ENCODE measurements around the gene RGS6.

The RGS6 gene

DNA sequence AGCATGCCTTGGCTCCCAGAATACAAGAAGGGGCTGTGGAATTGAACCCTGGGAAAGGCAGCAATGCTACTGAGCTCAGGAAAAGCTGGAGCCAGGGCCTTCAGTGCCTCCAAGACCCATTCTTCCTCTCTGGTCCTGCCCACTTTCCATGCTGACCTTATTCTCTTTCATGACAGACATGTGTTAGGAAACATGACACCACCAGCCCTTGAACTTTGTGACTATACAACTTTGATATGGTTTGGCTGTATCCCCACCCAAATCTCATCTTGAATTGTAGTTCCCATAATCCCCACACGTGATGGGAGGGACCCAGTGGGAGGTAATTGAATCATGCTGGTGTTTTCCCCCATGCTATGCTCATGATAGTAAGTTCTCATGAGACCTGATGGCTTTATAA is 553.5 kb downstream of the RGS6 start:
- TF ChIP-seq, protein P1, sequence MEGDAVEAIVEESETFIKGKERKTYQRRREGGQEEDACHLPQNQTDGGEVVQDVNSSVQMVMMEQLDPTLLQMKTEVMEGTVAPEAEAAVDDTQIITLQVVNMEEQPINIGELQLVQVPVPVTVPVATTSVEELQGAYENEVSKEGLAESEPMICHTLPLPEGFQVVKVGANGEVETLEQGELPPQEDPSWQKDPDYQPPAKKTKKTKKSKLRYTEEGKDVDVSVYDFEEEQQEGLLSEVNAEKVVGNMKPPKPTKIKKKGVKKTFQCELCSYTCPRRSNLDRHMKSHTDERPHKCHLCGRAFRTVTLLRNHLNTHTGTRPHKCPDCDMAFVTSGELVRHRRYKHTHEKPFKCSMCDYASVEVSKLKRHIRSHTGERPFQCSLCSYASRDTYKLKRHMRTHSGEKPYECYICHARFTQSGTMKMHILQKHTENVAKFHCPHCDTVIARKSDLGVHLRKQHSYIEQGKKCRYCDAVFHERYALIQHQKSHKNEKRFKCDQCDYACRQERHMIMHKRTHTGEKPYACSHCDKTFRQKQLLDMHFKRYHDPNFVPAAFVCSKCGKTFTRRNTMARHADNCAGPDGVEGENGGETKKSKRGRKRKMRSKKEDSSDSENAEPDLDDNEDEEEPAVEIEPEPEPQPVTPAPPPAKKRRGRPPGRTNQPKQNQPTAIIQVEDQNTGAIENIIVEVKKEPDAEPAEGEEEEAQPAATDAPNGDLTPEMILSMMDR (IDR thresholded peaks at IDR 0.05) = no peak
- Histone ChIP-seq H3K4me3 (ENCODE audit: low read depth in 1 of 2, low read length in 1 of 2) (no peak overlapping the region), H3K36me3 (no peaks in the 10 kb centered on the region), H3K9me3 (no peaks in the 10 kb centered on the region), H3K4me1 (ENCODE audit: control insufficient read depth in 1 of 2, insufficient read depth in 1 of 2, low read depth in 1 of 2, low read length in 1 of 2) (no peaks in the 10 kb centered on the region), H3K27me3 (no peaks in the 10 kb centered on the region), H3K27ac (no peak overlapping the region)

DNA sequence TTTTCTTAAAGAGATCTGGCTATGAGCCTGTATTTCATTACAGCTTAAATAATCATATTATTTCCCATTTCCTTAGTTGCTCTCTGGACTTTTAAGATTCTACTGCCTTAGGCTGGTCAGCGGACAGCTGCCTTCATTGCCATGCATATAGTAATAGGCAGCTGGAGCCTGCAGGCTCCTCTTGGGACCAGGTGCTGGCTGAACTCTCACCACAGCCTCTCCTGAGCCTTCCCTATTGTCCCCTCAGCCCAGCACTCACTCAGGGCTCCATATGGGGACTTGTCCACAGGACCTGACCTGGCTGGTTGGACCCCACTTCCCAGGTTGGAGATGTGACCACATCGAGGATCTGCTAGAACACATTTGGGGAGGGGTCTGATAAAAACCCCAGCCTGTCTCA is 556.3 kb downstream of the RGS6 start:
- no peak overlapping the region for H3K4me3 ChIP-seq (ENCODE audit: low read depth in 1 of 2, low read length in 1 of 2)
- no peaks in the 10 kb centered on the region for H3K4me1 ChIP-seq (ENCODE audit: control insufficient read depth in 1 of 2, insufficient read depth in 1 of 2, low read depth in 1 of 2, low read length in 1 of 2)
- no peak overlapping the region for H3K27ac ChIP-seq
- H3K27me3 ChIP-seq = no peaks in the 10 kb centered on the region
- H3K36me3 ChIP-seq = no peaks in the 10 kb centered on the region
- TF ChIP-seq, protein P1 (IDR thresholded peaks at IDR 0.05) = no peak
- H3K9me3 ChIP-seq = no peaks in the 10 kb centered on the region

DNA sequence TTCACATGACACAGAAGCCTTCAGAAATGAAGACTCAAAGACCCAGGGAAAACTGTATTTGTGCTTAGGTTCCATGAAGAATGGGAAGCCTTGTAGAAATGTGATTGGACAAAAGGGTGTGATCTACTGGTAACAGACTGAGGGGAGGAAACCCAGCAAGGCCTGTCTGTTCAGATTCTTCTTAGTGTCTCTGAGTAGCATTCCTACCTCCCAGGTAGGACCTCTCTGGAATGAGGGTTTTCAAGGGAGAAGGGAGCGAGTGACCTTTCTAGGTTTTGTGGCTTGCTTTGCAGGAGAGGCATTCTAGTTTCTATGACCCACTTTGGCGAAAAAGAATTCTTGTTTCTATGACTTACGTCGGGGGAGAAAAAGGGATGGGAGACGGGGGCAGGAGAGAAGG is 560.0 kb downstream of the RGS6 start:
- Histone ChIP-seq H3K4me3 (ENCODE audit: low read depth in 1 of 2, low read length in 1 of 2) (no peak overlapping the region), H3K36me3 (no peaks in the 10 kb centered on the region), H3K4me1 (ENCODE audit: control insufficient read depth in 1 of 2, insufficient read depth in 1 of 2, low read depth in 1 of 2, low read length in 1 of 2) (no peaks in the 10 kb centered on the region), H3K27ac (no peak overlapping the region), H3K9me3 (no peaks in the 10 kb centered on the region), H3K27me3 (no peaks in the 10 kb centered on the region)
- TF ChIP-seq, protein P1 (IDR thresholded peaks at IDR 0.05) = no peak

DNA sequence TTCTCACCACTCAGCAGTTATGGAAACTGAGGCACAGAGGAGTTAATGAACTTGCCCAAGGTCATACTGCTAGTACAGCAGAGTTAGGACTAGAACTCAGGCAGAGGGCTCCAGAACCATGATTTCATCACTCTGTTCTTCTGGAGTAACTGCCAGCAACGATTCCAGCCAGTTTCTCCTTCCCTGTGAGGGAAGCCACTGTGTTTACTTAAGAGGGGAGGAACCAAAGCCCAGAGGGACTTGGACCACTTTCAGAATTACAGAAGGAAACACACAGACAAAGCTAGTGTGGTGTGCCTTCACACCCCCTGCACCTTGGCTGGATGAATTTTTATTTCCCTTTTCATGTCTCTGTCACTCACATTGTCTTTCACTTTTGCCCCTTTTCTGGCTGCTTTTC is 563.4 kb downstream of the RGS6 start:
- H3K4me3 ChIP-seq (ENCODE audit: low read depth in 1 of 2, low read length in 1 of 2) = no peak overlapping the region
- no peak overlapping the region for H3K27ac ChIP-seq
- TF ChIP-seq, protein P1 (IDR thresholded peaks at IDR 0.05) = no peak
- no peaks in the 10 kb centered on the region for H3K4me1 ChIP-seq (ENCODE audit: control insufficient read depth in 1 of 2, insufficient read depth in 1 of 2, low read depth in 1 of 2, low read length in 1 of 2)
- H3K36me3 ChIP-seq = no peaks in the 10 kb centered on the region
- no peaks in the 10 kb centered on the region for H3K9me3 ChIP-seq
- H3K27me3 ChIP-seq = no peaks in the 10 kb centered on the region

DNA sequence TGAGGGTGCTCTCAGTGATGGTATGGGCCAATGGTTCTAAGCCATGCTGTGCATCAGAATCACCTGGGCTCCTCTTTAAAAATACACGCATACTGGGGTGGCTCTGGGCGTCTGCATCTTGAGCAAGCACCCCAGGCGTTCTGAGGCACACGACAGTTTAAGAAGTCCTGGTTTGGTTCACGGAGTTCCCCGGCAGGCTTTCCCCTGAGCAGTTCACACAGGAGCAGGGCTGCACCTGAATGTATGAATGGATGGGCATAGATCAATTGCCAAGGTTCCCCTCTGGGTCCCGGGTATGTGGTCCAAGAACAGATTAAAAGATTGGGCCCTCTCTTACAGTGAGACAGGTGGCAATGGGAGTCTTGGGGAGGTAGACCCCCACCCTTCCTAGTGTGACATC is 566.4 kb downstream of the RGS6 start:
- H3K27ac ChIP-seq = no peak overlapping the region
- no peaks in the 10 kb centered on the region for H3K27me3 ChIP-seq
- no peaks in the 10 kb centered on the region for H3K4me1 ChIP-seq (ENCODE audit: control insufficient read depth in 1 of 2, insufficient read depth in 1 of 2, low read depth in 1 of 2, low read length in 1 of 2)
- no peak overlapping the region for H3K4me3 ChIP-seq (ENCODE audit: low read depth in 1 of 2, low read length in 1 of 2)
- no peaks in the 10 kb centered on the region for H3K36me3 ChIP-seq
- TF ChIP-seq, protein P1 (IDR thresholded peaks at IDR 0.05) = no peak
- no peaks in the 10 kb centered on the region for H3K9me3 ChIP-seq

DNA sequence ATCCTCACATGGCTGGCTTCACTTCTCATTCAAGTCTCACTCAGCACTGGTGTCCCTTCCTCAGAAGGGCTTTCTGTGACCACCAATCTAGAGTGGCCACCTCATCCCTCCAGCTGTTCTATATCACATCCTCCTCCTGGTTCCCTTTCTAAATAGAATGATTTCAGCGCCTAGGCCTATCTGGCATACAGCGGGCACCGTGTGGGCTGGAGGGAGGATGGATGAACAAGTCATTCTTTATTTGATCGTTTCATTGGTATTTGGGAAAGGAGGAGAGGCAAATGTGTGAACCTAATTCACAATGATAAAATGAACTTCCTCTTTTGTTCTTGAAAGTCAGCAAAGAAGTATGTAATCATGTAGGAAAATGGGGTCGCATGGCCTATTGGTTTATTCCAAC is 567.5 kb downstream of the RGS6 start:
- TF ChIP-seq, protein P1 (IDR thresholded peaks at IDR 0.05) = no peak
- Histone ChIP-seq H3K9me3 (no peaks in the 10 kb centered on the region), H3K36me3 (no peaks in the 10 kb centered on the region), H3K27ac (no peak overlapping the region), H3K27me3 (no peaks in the 10 kb centered on the region), H3K4me3 (ENCODE audit: low read depth in 1 of 2, low read length in 1 of 2) (no peak overlapping the region), H3K4me1 (ENCODE audit: control insufficient read depth in 1 of 2, insufficient read depth in 1 of 2, low read depth in 1 of 2, low read length in 1 of 2) (no peaks in the 10 kb centered on the region)

All from neutrophil (primary cell).